NCI-H2107 treated with DMSO at 0.1 percent for 48 hours (cell line): ENCODE data around the gene GRAMD1A.
"Not testable (repeated sequence)": the region's sequence is repeated elsewhere in the genome, so short reads cannot be mapped to it uniquely, and the experiment has no call there.

Experiments used
- DNase-seq: peaks from one replicate; lab custom pipeline; 2025; ENCODE audit not compliant: unreplicated experiment; lab: John Stamatoyannopoulos, UW

Gene GRAMD1A

GRCh38 chr19:34999498-35000337 is at the start of gene GRAMD1A:
GRAMD1A (plus strand) TSS chr19:35000323; CDS start chr19:35000479, 156 bp downstream.
- DNase-seq, result peak; percentile 31

DNA sequence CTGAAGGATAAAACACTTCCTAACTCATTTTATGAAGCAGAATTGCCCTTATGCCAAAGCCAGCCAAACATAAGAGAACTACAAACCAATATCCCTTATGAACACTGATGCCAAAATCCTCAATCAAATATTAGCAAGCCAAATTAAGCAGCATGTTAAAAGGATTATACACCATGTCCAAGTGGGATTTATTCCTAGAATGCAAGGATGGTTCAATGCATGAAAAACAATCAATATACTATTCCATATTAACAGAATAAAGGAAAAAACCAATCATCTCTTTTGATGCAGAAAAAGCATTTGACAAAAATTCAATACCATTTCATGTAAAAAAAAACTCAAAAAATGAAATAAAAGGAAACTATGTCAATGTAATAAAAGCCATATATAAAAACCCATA is 47.0 kb upstream of the GRAMD1A start:
- DNase-seq, result no peak

- no peak for DNase-seq
These were observed 42.0 kb upstream of the GRAMD1A start for GRCh38 chr19:34957830-34958751.

DNA sequence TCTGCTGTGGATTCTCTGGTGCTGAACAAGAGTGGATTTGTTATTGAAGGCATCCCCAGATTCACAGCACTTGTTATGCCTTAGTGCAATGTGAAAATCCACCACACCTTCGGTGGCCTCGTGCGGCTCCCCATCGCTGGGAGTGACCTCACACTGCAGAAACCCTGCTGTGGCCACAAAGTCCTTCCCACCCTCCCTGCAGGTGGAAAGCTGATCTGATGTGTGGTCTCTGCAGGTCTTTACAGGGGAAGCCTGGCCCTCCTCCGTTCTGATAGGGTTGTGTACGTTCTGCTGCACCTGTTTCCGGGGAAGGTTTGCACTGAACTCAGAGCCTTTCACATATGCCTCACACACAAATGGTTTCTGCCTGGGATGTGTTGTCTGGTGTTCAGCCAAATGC is 41.1 kb upstream of the GRAMD1A start:
- DNase-seq, result no peak

- DNase-seq, result no peak
These were observed 39.9 kb upstream of the GRAMD1A start for GRCh38 chr19:34960103-34960805.

DNA sequence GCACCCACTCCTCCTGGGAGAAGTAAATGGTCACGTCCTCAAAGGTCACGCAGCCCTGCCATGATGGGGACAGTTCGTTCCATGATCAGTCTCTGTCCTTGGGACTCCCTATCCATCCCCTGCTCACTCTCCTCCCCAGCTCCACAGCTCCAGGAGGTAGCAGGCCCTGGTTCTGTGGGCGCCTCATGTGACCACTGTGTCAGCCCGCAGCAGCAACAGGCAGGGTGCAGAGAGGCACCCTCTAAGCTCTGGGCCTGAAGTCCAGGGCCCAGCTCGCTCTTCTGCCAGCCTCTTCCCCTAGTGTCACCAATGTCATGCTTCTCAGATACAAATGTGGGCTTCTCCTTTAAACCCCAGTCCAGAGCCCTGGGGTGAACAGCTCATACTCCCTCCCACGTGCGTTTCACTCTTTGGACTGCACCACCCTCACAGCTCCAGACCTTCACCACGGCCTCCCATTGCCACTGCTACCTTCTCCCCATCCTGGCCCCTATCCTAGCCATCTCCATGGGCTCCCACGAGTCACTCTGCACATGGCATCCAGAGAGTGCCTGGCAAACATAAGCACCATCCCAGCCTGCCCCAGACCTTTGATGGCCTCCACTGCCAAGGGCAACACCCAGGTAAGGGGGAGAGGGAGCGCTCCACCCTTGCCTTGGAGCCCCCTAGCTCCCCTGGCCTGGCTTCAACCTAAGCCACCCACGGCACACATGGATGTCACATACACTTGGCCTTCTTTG is 39.0 kb upstream of the GRAMD1A start:
- no peak for DNase-seq

DNA sequence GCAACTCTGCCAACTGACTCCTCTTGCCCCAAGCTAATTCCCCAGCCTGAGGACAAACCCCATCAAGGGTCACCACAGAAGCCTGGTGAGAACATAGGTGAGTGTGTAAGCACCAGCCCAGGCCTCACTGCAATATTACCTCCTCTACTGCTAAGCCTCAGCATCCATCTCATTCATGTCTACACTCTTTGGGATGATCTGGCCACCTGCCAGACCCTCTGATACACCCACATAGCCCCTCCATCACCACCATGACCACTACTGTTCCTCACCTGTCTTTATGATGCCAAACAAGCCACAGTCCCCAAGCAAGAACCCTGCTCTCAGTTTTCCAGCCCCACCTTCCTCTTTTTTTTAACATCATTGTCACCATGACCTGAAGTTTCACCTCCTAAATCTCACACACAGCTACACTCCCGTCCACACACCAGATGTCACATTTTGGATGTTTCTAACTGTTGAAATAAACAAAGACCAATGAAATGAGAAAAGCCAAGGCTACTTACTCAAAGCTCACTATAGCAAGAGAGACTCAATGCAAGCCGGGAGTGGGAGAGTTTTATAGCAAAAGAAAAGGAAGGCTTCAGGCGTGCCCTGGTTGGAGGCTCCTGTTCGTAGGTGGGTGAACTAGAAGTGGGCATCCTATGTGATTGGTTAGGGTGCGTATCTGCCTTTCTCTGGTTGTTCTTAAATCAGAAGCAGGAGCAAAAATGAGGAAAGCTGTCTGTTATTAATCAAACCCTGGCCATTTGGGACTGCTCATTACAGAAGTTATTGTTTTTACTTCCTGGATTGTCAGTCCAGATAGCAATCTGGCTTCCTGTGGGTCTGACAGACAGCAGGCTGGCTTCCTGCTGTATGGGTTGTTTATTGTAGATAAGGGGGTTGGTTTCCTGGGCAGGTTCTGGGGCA is 38.1 kb upstream of the GRAMD1A start:
- DNase-seq, result no peak

DNA sequence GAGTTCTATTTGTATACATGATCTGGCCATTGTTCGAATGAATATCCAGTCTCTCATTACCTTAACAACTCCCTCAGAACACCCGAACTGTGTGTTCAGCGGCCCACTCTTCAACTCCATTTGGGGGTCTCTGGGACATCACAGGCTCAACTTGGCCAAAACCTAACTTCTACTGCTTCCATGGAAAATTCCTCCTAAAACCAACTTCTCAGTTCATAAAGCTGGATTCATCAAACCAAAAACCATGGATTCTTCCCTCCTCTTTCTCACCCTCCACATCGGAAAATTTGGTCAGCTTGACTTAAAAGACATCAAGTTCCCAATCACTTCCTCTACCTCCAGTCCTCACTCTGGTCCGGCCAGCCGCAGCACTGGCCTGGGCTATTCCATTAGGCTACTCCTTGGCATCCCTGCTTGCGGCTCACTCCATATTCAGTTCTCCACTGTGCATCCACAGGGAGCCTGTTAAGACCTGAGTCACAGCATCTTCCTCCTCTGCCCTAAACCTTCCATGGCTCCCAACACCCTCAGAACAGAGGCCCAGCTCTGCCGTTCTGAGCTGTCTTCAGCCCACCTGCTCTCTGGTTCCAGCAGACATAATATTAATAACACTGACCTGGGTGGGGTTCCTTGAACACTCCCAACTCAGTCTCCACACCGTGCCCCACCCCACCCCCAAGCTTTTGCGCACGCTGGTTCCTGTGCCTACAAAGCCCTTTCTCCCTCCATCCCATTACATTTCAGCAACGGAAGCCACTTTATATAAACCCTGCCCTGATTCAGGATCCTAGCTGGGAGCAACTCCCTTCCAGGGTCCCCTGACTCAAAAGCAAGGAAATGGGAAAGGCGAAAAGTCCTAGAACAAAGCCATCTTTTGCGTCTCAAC is 37.2 kb upstream of the GRAMD1A start:
- DNase-seq, result no peak

DNA sequence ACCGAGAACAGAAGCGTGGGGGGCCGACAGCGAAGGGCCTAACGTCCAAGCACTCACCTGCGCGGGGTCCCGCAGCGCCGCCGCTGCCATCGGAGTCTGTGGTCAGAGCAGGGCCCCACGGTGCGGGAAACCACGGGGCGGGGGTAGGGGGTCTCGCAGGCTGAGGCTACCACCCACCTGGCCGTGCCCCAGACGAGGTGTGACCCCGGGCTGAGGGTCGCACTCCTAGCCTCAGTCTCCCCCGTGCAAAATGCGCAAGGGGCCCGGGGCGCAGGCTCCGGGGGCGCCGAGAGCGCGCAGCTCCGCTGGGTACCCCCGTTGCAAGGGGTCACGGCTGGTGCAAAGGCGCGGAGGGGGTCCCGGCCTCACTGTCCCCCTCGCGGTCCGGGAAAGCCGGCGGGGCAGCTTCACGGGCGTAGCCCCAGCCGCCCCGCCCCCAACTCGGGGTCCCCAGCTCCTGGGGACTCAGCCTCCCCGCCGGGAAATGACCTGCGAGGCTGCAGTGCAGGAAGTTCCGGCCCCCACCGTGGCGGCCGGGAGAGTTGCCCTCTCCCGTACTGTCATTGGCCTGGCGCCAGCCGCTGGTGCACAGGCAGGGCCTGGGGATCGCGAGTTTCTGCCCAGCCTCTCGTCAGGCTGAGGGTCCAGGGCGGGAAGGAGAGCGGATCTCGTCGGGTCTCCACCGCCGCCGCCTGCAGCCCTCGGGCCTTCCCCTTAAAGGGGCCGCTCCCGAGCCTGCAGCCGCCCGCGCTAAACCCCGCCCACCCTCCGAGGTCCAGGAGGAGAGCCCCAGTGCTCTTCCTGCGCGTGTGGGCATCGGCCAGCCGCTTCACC is 36.3 kb upstream of the GRAMD1A start, which contains the start of gene ZNF792:
Gene ZNF792, minus strand, starts transcription at position 657 of the 834 bp plus-strand sequence. Its CDS starts 567 bp downstream, at position 90.
- no peak for DNase-seq

GRCh38 chr19:34964598-34964997 is 35.5 kb upstream of the GRAMD1A start:
- no peak for DNase-seq

DNA sequence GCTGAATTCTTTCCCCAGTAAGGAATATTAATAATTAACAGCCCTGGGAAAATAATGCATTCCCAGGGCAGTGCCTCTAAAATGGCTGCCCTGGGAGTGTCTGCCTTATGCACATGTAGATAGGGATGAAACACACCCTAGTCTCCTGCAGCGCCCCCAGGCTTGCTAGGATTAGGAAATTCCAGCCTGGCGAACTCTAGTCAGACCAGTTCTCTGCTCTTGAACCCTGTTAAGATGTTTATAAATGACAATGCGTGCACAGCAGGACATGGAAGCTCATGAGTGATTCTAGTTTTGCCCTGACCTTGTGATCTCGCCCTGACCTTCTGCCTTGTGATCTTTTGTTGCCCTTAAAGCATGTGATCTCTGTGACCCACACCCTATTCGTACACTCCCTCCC is 34.6 kb upstream of the GRAMD1A start:
- DNase-seq, result not testable (repeated sequence)

GRCh38 chr19:34967551-34967950 is 32.6 kb upstream of the GRAMD1A start:
- DNase-seq, result no peak

GRCh38 chr19:34969721-34970120 is 30.4 kb upstream of the GRAMD1A start:
- DNase-seq, result no peak

GRCh38 chr19:34970185-34970780 is 29.8 kb upstream of the GRAMD1A start:
- DNase-seq, result not testable (repeated sequence)

DNA sequence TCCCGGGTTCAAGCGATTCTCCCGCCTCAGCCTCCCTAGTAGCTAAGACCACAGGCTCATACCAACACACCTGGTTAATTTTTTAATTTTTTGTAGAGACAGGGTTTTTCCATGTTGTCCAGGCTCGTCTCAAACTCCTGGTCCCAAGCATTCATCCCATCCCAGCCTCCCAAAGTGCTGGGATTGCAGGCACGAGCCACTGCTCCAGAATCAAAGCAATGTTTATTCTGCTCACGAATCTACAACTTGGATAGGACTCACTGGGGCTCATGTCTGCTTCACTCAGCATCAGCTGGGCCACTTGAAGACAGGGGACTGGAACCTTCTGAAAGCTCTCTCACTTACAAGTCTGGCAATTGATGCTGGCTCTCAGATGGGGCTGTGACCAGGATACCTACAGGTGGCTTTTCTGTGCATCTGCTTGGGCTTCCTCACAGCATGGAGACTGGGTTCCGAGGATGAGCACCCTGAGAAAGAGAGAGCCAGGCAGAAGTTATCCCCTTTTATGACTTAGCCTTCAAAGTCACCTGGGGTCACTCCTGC is 27.9 kb upstream of the GRAMD1A start:
- DNase-seq, result no peak

DNA sequence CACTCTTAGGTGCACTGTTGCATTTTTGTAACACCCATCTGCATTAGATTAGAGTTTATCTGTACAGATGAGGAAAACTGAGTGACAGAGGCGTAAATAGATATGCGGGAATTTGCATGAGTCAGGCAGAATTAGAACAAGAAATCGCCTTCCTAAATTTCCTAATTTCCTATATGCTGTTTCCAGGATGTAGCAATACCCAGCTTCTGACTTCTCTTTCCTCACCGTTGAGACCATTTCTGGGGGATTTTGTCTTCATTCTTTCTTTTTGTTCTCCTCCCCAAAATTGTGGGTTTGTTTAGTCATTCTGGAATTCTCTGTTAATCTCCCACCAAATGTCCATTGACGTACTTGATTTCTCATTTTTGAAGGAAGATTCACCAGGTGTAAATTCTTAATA is 25.5 kb upstream of the GRAMD1A start:
- no peak for DNase-seq

DNA sequence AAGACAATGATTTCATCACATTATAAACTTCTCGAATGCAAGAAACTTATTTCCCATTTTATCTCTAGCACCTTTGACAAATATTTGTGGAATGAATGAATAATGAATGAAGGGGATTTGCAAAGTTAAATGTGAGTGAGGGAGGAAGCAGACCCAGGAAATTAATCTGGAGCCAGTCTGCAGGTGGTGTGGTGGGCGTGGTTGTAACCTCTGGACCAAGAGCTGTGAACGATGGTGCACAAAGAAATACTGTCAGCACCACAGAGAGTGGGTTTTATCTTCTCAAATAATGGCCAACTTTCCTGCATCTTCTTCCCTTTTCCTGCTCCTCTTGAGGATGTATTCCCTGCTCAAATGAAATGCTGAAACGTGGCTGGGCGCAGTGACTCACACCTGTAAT is 25.1 kb upstream of the GRAMD1A start:
- no peak for DNase-seq
